SK-N-SH (cell line): ENCODE results near the gene RBL2. TPM values are rescaled to one million over a fixed set of nuclear protein-coding genes. Genes with fewer than 3 reads are reported as not detected.

Source experiments
- CTCF ChIA-PET: fragments of 300-600, 350-600 bp; formaldehyde crosslinking; extraction: SDS; loops from one replicate; lab custom pipeline; 2021; lab: Yijun Ruan, JAX
- POLR2A ChIA-PET: fragments of 350-600 bp; sonication (Branson Sonifier 250); formaldehyde crosslinking; extraction: SDS; loops from one replicate; lab custom pipeline; 2020; ENCODE audit warnings: antibody characterized with exemption, inconsistent platforms; lab: Yijun Ruan, JAX
- DNase-seq: peaks from one replicate; pipeline ENCODE4 v3.0.0; 2012
- H2AFZ ChIP-seq: fragments of 200-600 bp; sonication (generic); 2 replicates; pipeline ENCODE4 v1.8.1; 2016; ENCODE audit warnings: antibody characterized with exemption, mild to moderate bottlenecking, low read depth
- H3F3A ChIP-seq: fragments of 200-600 bp; sonication (generic); replicated peaks from 2 replicates; pipeline ENCODE3; 2016; ENCODE audit warnings: antibody characterized with exemption, mild to moderate bottlenecking; ENCODE audit not compliant: insufficient read depth
- H3K27ac ChIP-seq, 2 experiments: fragments of 200-500 bp in 1 of 2; fragments of 200-600 bp in 1 of 2; sonication (Bioruptor generic) in 1 of 2; sonication (generic), shearing (Covaris generic) in 1 of 2; 2 replicates each; pipeline versions ENCODE4 v1.5.1 to v1.6.1; 2014 to 2016; ENCODE audit warnings: low read depth in 2 of 2, inconsistent platforms in 1 of 2, low read length in 1 of 2, mild to moderate bottlenecking in 1 of 2, mixed read lengths in 1 of 2
- H3K27me3 ChIP-seq: fragments of 200-600 bp; sonication (generic), shearing (Covaris generic); 2 replicates; pipeline ENCODE4 v1.6.1; 2016; ENCODE audit warnings: mixed run types; ENCODE audit not compliant: insufficient read depth
- H3K36me3 ChIP-seq, 2 experiments: fragments of 200-500 bp in 1 of 2; fragments of 200-600 bp in 1 of 2; sonication (Bioruptor generic) in 1 of 2; sonication (generic) in 1 of 2; replicated peaks in 1 of 2; 2 replicates each; pipeline versions ENCODE3 to v1.5.1; 2014 to 2016; ENCODE audit warnings: low read length in 1 of 2, mild to moderate bottlenecking in 1 of 2; ENCODE audit not compliant: insufficient read depth in 2 of 2, control insufficient read depth in 1 of 2
- H3K4me1 ChIP-seq, 2 experiments: fragments of 200-500 bp in 1 of 2; fragments of 200-600 bp in 1 of 2; sonication (Bioruptor generic) in 1 of 2; sonication (generic), shearing (Covaris generic) in 1 of 2; 2 replicates each; pipeline versions ENCODE4 v1.5.1 to v1.6.1; 2014 to 2016; ENCODE audit warnings: low read depth in 1 of 2, low read length in 1 of 2, mixed run types in 1 of 2; ENCODE audit not compliant: insufficient read depth in 2 of 2, control insufficient read depth in 1 of 2
- H3K4me2 ChIP-seq: fragments of 200-600 bp; sonication (generic), shearing (Covaris generic); 2 replicates; pipeline ENCODE4 v1.6.1; 2017; ENCODE audit warnings: mixed run types
- H3K4me3 ChIP-seq, 2 experiments: fragments of 200-500 bp in 1 of 2; fragments of 200-600 bp in 1 of 2; sonication (Bioruptor generic) in 1 of 2; sonication (generic), shearing (Covaris generic) in 1 of 2; 2 replicates each; pipeline versions ENCODE4 v1.5.1 to v1.8.1; 2014 to 2016; ENCODE audit warnings: low read depth in 2 of 2, inconsistent platforms in 1 of 2, low read length in 1 of 2, mild to moderate bottlenecking in 1 of 2, mixed read lengths in 1 of 2, moderate library complexity in 1 of 2
- H3K79me2 ChIP-seq: fragments of 200-600 bp; sonication (generic); 2 replicates; pipeline ENCODE4 v1.8.1; 2017; ENCODE audit warnings: mild to moderate bottlenecking; ENCODE audit not compliant: insufficient read depth
- H3K9ac ChIP-seq: fragments of 200-600 bp; sonication (generic); 2 replicates; pipeline ENCODE4 v1.6.1; 2017; ENCODE audit warnings: mixed run types
- H3K9me2 ChIP-seq: fragments of 200-600 bp; sonication (generic); 2 replicates; pipeline ENCODE4 v1.6.1; 2017; ENCODE audit warnings: mixed run types
- H3K9me3 ChIP-seq: fragments of 200-600 bp; sonication (generic); 2 replicates; pipeline ENCODE4 v1.6.1; 2017; ENCODE audit warnings: mixed run types, mild to moderate bottlenecking, moderate library complexity
- H4K20me1 ChIP-seq: fragments of 200-600 bp; sonication (generic); 2 replicates; pipeline ENCODE4 v1.6.1; 2017; ENCODE audit warnings: mild to moderate bottlenecking, mixed run types; ENCODE audit not compliant: insufficient read depth
- CHD2 ChIP-seq: fragments of 150-350 bp; IDR thresholded peaks from 2 replicates; pipeline ENCODE4 v1.6.1; 2018; ENCODE audit warnings: low read length; ENCODE audit not compliant: partially characterized antibody
- CTCF ChIP-seq: fragments of 200-600 bp; sonication (generic); IDR thresholded peaks from 2 replicates; pipeline ENCODE4 v1.6.1; 2017; ENCODE audit warnings: antibody characterized with exemption, mild to moderate bottlenecking, moderate library complexity
- FOXM1 ChIP-seq: IDR thresholded peaks from 2 replicates; pipeline ENCODE4 v1.4.0; 2012; ENCODE audit warnings: low read depth, mild to moderate bottlenecking
- GABPA ChIP-seq: IDR thresholded peaks from 2 replicates; pipeline ENCODE4 v1.4.0; 2012; ENCODE audit warnings: low read depth, mild to moderate bottlenecking
- RFX5 ChIP-seq: IDR thresholded peaks from 2 replicates; pipeline ENCODE4 v1.6.1; 2012; ENCODE audit warnings: mild to moderate bottlenecking, improper control_type of control experiment, low read length
- SMC3 ChIP-seq: IDR thresholded peaks from 2 replicates; pipeline ENCODE4 v1.6.1; 2012; ENCODE audit warnings: low read depth, low read length, improper control_type of control experiment
- TAF1 ChIP-seq: IDR thresholded peaks from 2 replicates; pipeline ENCODE4 v1.6.1; 2012; ENCODE audit warnings: low read depth, mild to moderate bottlenecking, low read length, moderate library complexity, borderline replicate concordance
- USF1 ChIP-seq: IDR thresholded peaks from 2 replicates; pipeline ENCODE4 v1.4.0; 2012; ENCODE audit warnings: low read depth, borderline replicate concordance
- USF2 ChIP-seq: fragments of 150-350 bp; IDR thresholded peaks from 2 replicates; pipeline ENCODE4 v1.6.1; 2017; ENCODE audit warnings: antibody characterized with exemption, low read length, low read depth, borderline replicate concordance
- WGBS: methylation state at CpG from one replicate; pipeline ENCODE4 v1.1.6; 2017; ENCODE audit warnings: low lambda C conversion rate; 5-methylcytosine and 5-hydroxymethylcytosine counted together
- polyA plus RNA-seq, 3 experiments: library from polyadenylated mRNA; depleted of rRNA; stranded (reverse); fragments of >200 nt; gene quantifications; 2 replicates each; pipeline ENCODE4 v1.2.3, GENCODE V29; 2012

Gene RBL2
- polyA plus RNA-seq, 1 of the 3 experiments (the other 2 are of a cell fraction), result 28.0 TPM

GRCh38 chr16:53518550-53519416, 84.5 kb downstream of the RBL2 start:
- WGBS, result 75% methylated on average over 19 of the region's 19 CpGs
- no peak overlapping the region for H3K9ac ChIP-seq
- TF ChIP-seq CTCF (no peak), CHD2 (no peak), FOXM1 (no peak), RFX5 (no peak), GABPA (no peak), USF2 (no peak)
- TF ChIP-seq, all 33 proteins: peak for 0
- no peaks in the 10 kb centered on the region for H3K79me2 ChIP-seq
- ChIA-PET POLR2A (no interaction called here), CTCF (interaction anchor here (0.9 kb wide), 2 partner anchors 9 to 146 kb away, joined by 3 read pairs; no protein-coding TSS in a partner anchor)
- H3K9me3 ChIP-seq, result no peaks in the 10 kb centered on the region
- H3K4me1 ChIP-seq, result no peaks in the 10 kb centered on the region; a peak in 1 of 4 replicates
- no peak overlapping the region for H3K27ac ChIP-seq
- 0 out of 2 replicates have a peak overlapping the region, but pooled peaks have one; percentile 13 for H2AFZ ChIP-seq
- H3K4me3 ChIP-seq, result no peak overlapping the region
- no peaks in the 10 kb centered on the region for H3F3A ChIP-seq
- no peak overlapping the region for H3K4me2 ChIP-seq
- H4K20me1 ChIP-seq, result no peaks in the 10 kb centered on the region
- H3K9me2 ChIP-seq, result no peaks in the 10 kb centered on the region
- DNase-seq, result no peak
- no peaks in the 10 kb centered on the region for H3K36me3 ChIP-seq
- H3K27me3 ChIP-seq, result no peaks in the 10 kb centered on the region

- 60% methylated on average over 8 of the region's 8 CpGs for WGBS
- ChIA-PET POLR2A (no interaction called here), CTCF (interaction anchor here (0.9 to 1.3 kb wide), 2 partner anchors 8 to 9 kb away, joined by 3 read pairs; no protein-coding TSS in a partner anchor)
- H3K4me2 ChIP-seq, result no peak overlapping the region
- H3K27ac ChIP-seq, result no peak overlapping the region
- H3K4me3 ChIP-seq, result no peak overlapping the region
- no peaks in the 10 kb centered on the region for H3K79me2 ChIP-seq
- no peaks in the 10 kb centered on the region for H3K9me2 ChIP-seq
- no peaks in the 10 kb centered on the region for H3K36me3 ChIP-seq
- H3K27me3 ChIP-seq, result no peaks in the 10 kb centered on the region
- DNase-seq, result no peak
- H3K9me3 ChIP-seq, result no peaks in the 10 kb centered on the region
- peaks cover 0 to 5% of the 10 kb centered on the region in 2 experiments; a peak in 1 of 4 replicates for H3K4me1 ChIP-seq
- TF ChIP-seq USF1, result no peak
- TF ChIP-seq SMC3, result no peak
- no peak for TF ChIP-seq TAF1
- TF ChIP-seq, all 33 proteins: peak for 0
- no peak overlapping the region for H2AFZ ChIP-seq
- H3F3A ChIP-seq, result no peaks in the 10 kb centered on the region
- no peak overlapping the region for H3K9ac ChIP-seq
- no peaks in the 10 kb centered on the region for H4K20me1 ChIP-seq
Measured at GRCh38 chr16:53519417-53520091, 85.3 kb downstream of the RBL2 start.
